Measurements from ENCODE around the gene AMMECR1.

- TF ChIP-seq EZH2 (IDR thresholded peaks at IDR 0.05; ENCODE audit: insufficient read depth, poor library complexity, severe bottlenecking) (no peak), EZH2phosphoT487 (IDR thresholded peaks at IDR 0.05; ENCODE audit: insufficient read depth, low read depth) (no peak)
Observed at GRCh38 chrX:110282922-110283321, 35.0 kb downstream of the AMMECR1 start.

All from GM23248 (cell line).